Activated CD4-positive, alpha-beta T cell treated with anti-CD3 and anti-CD28 coated beads, Interleukin-2, amount 50 U/mL, for 24 hours (primary cell): ENCODE data around the gene TOGARAM2.

Experiments
- DNase-seq, 2 donors: peaks; one replicate each; pipeline ENCODE4 v3.0.0-alpha.2; 2020; ENCODE audit warnings: low read depth in 1 of 2, low spot score in 1 of 2

TOGARAM2 gene

DNA sequence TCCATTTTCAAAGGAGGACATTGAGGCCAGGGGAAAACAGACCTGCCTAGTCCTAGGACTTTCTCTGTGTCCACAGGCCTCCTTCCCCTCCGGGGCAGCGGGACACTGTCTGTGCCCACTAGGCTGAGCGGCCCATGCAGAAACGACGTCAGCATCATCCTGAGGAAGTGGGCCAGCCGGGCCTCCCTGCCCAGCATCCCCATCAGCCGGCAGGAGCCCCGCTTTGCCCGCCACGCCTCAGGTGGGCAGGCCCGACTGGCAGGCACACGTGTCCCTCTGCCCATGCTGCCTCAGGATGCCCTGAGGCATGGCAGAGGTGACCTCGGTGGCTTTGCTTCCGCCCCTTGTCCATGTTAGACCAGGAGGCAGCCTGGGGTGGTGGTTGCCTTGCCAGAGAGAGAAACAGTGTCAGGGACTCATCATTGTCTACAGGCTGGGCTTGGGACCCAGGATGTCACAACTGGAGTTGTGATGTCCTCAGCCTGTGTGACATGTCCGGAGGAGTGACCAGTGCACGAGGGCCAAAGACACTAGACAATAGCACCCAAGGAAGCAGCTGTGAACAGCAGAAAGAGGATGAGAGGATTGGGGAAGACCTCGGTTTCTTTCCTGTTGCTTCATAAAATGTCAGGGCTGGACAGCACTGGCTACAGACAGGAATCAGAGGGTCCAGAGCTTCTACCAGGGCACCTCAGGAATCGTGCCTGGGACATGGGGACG is 36.8 kb downstream of the TOGARAM2 start:
- DNase-seq = no peak

DNA sequence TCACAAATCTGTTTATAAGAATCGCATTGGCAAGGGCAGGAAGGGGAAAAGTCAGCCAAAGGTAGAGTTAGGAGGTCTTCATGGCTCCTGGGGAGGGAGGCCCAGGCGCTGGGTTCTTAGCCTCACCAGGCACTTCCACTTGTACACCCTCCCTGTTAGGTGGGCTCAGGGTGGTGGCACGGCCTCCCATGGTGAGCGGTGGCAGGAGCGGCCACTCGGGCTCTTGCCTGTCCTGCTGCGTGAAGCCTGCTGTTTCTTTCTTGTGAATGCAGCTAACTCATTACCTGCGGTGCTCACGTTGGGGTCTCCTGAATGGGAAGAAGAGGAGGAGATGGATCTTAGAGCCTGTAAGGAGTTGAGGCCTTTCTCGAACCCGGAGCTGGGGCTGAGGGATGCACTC is 40.8 kb downstream of the TOGARAM2 start:
- DNase-seq = no peak

DNA sequence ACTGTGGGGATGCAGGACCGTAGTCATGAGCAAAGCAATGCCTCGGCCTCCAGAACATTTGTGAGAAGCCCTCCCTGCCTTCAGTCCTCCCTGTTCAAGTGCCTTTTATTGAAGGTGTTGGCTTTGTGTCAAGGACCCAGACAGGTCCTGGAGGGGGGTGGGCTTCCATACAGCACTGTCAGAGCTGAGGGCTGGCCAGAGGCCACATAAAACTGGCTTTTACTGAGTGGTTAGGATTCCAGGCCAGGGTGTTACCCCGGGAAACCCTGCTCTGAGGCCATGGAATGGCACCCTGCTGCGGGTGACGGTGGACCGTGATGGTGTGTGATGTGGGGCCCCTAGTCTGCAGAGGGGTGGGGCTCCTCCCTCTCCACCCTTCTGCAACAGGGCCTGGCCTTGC is 41.6 kb downstream of the TOGARAM2 start:
- no peak for DNase-seq

DNA sequence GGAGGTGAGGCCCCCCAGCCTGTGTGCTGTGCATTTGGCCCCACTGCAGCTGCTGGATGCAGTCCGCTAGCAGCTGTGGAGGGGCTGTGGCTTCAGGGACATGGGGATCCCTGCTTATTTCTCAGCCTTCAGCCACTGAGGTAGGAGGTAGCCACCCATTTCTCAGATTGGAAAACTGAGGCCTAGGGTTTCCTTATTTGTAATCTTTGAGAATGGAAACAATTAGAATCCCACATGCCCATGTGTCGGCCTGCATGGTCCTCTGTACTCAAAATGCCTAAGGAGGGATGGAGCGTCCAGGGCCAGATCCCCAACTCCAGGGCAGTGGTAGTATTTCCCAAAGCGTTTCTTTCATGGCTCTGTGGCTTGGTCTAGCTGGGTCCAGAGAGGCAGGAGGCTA is 42.1 kb downstream of the TOGARAM2 start:
- no peak for DNase-seq

DNA sequence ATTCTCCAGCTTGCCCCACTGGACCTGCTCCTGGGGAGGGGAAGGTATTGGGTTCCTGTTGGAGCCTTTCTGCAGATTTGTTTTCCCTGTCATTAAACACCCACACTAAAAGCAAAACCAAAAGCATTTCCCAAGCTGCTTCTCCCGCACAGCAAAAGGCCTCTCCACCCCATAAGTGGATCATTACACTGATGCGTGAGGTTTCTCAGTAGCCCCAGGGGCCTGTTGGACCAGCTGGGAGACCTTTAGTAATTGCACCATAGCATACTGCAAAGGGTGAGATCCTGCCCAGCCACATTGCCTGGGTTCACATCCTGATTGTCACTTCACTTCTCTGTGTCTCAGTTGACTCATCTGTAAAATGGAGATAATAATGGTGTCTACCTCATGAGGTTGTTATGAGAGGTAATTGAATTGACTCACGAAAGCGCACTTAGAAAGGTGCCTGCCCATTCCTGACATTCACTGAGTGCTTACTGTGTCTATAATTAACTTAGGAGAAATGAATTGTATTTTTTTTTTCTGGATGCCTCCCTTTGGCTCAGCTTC is 43.9 kb downstream of the TOGARAM2 start:
- no peak for DNase-seq

DNA sequence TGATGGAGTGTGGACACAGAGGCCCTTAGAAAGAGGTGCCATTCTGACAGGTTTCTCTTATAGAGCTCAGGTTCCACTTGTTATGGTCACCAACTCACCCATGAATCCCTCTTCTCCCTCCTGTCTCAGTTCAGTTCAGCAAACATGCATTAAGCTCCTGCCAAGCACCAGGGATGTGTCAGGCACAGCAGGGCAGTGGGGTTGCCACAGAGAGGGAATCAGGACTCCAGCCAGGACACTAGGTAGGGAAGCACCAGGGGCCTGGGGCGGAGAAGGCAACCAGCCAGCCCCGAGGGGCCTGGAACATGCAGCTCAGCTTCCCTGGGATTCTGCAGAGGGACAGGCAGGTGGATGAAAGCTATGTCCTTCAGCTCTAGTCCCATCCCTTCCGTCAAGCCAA is 44.6 kb downstream of the TOGARAM2 start:
- DNase-seq = no peak

DNA sequence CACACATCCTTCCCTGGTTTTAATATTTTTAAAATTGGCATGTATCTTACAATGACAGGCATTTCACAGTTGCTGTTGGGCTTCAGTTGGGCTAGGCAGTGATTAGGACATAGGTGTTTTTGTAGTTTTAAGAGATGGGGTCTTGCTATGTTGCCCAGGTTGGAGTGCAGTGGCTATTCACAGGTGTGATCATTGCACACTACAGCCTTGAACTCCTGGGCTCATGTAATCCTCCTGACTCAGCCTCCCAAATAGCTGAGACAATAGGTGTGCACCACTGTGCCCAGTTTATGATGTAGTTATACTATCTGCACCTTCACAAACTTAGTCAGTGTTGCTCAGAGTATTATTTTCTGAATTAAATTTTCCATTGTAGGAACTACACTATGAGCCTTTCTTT is 49.9 kb downstream of the TOGARAM2 start:
- no peak for DNase-seq

DNA sequence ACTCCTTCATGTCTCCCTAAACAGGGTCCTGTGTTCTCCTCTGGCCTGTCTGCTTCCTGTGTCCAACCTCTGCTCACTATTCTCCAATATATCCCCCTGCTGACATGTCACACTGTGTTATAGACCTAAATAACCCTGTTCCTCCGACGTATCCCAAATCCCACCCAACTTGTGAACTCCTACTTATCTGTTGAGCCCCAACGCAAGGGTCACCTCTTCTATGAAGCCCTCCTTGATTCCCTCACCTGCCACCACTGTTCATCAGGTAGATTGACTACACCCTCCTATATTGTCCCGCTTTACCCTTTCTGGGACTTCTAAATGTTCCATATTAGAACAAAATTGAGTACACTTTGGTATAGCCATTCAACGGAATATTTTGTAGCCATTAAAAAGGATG is 51.1 kb downstream of the TOGARAM2 start:
- DNase-seq = no peak

DNA sequence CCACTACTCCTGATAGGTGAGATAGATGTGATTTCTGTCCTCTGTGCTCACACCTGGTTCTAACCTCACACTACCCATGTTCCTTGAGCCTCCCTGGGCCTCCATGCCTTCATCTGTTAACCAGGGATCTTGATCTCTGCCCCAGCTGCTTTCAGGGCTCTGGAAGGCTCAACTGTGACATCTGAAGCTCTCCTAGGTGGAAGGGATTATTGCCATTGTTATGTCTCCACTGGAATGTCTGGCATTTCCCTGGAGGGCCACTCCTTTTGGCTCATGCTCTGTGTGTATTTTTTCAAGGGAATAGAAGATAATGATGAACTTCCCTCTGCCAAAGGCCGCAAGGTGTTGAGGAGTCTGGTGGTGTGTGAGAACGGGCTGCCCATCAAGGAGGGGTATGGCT is 52.1 kb downstream of the TOGARAM2 start:
- DNase-seq = no peak

DNA sequence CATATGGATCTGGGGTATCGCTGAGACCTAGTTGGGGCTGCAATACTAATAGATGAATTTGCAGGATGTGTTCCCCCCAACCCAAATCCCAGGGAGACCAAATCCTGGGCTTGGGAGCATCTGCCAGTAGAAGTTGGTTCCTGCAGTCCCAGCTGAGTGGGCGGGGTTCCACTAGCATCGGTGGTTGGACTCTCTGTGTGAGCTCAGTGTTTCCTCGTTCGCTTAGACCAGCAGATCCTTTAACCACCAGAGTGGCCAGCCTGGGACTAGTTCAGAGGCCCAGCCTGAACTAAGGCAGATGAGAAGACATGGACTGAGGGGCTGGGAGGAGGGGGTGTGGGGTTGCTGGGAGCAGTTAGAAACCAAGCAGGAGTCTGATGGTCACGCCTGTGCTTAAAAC is 52.6 kb downstream of the TOGARAM2 start:
- DNase-seq = no peak

DNA sequence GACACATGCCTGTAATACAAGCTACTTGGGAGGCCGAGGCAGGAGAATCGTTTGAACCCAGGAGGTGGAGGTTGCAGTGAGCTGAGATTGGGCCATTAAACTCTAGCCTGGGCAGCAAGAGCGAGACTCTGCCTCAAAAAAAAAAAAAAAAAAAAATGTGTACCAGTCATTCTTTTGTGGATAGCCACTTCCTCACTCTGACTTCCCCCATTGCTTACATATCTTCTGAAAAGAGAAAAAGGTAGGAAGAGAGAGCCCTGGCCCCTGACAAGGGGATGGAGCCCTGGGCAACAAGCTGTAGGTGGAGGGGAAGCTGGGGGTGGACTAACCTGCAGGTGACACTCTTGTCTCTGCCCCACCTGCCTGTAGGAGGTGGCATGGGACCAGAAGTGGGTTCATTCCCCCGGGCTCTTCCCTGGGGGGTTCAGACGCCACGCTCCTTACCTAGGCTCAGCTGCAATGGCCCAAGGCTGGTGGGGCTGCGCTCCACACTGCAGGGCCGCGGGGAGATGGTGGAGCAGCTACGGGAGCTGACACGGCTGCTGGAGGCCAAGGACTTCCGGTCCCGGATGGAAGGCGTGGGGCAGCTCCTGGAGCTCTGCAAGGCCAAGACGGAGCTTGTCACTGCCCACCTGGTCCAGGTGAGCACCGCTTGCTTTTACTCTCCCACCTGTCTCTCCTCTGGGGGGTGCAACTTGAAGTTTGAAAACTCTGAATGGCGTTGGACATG is 54.1 kb downstream of the TOGARAM2 start:
- DNase-seq = no peak

DNA sequence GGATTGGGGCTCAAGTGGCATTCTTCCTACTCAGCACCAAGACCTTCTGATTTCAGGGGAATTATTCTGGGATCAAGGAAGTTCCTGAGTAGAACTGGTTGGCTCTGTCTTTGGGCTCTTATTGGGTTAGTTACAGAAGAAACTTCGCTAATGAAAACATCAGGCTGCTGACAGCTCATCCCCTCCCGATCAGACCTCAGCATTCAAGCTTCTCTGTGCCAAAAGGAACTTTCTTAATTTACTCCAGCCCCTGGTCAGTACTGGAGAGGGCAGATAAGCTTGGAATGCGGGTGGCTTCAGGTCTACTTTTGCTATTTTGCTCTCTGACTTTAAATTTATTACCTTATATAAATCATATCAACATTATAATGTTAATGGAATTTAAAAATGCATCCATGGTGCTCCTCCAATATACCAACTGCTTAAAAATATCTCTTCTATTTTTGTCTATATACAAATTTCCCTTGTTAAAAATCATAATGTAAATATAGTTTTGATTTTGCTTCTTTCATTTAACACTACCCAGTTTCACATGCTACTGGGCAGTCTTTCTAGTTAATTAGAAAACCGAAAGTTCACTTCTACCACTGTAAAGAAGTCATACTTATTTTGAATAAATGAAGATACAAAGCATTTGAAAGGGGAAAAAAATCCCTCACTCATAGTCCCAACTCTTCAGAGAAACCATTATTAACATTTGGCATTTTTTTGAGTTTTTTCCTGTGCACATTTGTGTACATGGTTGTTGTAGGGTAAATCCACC is 58.8 kb downstream of the TOGARAM2 start:
- DNase-seq = no peak

DNA sequence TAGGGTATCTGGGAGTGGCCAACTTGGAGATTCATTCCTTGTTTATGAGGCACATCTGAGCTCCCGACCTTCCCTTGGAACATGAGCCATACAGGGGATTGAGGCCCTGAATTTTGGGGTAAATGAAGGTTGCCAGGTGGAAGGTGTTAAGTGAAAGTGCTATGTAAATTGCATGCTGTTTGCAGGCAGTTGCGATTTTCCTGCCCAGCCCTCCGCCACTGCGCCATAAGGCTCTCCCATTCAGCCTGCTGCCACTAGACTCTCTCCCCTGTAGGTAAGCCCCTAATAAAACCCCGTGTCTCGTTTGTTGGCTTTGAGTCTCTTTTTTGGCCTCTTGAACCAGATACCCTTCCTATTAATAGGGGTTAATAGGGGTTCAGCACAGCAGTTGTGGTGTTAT is 59.5 kb downstream of the TOGARAM2 start:
- no peak for DNase-seq

DNA sequence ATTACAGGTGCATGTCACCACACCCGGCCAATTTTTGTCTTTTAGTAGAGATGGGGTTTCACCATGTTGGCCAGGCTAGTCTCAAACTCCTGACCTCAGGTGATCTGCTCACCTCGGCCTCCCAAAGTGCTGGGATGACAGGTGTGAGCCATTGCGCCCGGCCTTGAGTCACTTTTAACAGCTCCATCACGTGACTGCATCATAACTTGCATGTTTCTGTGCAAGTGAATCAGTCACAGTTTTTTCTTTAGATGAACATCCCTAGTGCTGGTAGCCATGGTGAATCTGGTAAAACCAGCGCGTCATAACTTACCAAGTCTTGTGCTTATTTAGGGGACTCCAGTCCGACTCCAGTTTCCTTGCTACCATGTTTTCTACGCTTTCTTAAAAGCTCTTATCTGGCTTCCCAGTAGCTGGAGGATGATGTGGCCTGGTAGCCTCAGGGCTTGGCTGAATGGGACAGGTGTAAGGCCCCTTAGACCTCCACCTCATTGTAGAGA is 60.1 kb downstream of the TOGARAM2 start:
- no peak for DNase-seq

DNA sequence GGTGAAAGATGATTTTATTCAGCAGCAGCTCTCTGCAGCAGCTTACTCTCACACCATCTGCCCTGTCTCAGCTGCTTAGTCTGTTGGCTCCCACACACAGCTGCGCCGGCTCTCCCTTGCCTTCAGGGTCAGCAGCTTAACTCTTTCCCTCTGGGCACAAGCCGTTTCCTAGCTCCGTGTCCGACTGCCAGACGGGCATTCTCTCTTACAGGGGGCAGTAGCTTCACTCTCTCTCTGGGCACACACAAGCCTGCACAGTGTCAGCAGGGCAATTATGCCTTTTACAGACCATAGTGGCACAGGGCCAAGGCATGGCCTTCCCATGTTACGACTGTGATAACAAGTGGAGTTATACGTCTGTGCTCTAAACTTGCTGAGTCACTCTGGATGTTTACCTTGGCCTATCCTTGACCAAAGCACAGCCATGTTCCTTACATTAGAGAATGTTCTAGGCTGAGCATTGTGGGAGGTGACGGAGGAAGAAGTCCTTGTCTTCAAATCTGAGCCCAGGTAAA is 61.5 kb downstream of the TOGARAM2 start:
- DNase-seq = no peak

DNA sequence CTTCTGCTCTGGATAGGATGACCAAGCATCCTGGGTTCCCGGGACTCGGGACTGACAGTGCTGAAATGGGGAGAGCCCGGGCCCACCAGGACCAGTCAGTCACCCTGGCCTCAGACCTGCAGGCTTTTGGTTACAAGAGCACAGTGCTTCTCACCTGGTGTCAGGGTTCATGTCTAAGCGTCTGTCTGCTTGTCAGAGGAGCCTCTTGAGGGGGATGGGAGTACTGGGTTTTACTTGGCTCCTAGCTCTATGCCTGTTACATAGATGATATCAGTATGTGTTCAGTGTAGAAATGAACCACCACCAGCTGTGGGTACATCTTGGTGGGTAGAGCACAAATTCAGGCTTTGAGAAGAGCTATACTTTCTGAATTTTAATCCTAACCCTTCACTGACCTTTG is 63.4 kb downstream of the TOGARAM2 start:
- no peak for DNase-seq

DNA sequence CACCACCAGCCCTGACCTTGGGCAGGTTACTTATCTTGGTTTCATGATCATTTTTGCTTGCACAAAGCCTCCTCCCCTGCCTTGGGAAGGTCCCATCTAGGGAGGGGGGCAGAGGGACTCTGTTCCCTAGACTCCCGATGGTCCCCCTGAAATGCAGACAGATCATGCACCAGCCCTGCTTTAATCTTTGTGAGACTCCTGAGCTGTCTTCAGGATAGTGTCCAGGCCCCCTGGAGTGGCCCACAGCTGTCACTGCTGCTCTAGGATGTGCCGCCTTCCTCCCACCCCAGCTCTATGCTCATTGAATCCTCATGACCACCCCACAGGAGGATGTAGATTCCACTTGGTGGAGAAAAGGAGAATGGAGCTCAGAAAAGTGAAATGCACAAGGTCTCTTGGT is 65.2 kb downstream of the TOGARAM2 start:
- no peak for DNase-seq

DNA sequence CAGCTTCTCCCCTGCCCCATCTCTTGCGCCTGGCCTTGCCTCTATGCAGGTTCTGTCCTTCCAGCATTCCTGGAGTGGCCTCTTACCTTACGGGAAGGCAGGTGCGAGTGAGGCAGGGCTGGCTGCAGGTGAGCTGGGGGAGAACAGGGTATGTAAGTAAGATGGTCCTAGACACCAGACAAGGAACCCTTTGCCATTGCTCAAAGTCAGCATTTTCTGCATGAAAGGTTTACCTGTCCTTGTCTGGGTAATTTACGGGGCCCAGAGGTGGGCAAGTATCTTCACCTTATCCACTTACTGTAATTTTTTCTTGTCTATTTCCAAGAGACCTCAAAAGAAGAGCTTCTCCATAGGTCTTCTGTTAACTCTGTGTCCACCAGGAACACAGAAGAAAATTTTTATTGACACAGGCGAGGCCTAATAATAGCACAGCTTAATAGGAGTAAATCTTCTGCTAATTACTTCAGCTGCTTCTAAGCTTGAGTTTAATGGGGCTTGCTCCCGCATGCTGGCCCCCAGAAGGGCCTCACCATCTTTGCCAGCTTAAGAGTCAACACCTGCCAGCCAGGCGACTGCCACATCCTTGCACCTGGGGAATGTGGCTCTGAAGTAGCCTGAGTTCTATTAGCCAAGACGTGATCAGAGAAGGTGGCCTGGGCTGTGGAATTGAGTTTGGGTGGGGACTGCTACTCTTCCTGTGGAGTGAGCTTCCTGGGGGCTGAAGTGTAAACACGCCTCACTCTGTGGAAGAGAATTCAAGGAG is 66.2 kb downstream of the TOGARAM2 start:
- DNase-seq = no peak

DNA sequence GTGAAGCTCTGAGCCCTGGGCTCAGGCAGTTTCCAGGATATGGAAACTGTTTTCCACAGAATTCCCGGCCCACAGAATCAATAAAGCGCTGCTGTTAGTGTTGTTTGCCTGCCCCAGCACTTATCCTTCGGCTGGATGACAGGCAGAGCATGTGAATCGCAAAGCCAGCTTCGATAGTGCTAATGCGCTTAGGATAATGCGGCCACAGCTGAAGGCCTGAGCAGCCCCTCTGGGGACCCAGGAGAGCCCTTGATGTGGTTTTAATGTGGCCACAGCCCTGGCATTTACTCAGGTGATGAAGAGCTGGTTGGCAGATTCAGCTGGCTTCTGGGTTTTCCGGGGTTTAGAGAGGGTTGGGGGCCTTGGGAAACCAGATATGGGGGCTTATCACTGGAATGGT is 69.5 kb downstream of the TOGARAM2 start:
- no peak for DNase-seq

DNA sequence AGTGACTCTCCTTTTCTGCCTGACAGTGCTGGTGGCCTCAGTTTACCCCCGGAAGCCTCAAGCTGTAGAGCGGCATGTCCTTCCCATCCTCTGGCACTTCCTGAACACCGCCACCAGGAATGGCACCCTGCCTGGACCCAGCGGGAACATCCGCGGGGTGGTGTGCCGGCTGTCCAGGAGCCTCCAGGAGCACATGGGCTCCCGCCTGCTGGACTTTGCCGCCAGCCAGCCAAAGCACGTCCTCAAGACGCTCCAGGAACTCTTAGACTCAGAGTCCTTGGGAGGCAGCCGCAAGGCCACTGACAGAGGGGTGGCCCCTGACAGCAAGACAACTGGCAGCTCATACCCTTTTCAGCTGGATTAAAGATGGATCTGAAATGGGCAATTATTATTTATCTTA is 70.6 kb downstream of the TOGARAM2 start:
- DNase-seq = no peak

DNA sequence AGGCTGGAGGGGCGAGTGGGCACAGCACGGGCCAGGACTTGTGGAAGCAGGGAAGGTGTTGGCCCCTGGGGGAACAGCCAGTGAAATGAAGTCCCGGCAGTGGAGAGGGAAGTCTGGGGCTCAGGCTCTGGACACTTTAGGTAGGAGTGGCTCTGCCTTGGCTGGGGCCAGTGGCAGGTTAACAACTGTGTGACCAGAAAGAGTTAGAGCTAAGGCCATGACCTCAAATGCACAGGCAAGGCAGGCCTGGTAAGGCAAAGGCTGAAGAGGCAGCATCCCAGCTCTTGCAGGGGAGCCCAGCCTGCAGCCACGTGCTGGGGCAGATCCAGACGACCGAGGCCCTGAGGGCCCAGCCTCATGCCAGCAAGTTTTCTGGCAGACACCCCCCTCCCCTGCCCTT is 71.7 kb downstream of the TOGARAM2 start:
- DNase-seq = no peak
